ENCODE measurements around the gene SGK1.
A peak's percentile ranks its signal among the peaks of the same experiment; 100 is the strongest.
"Not testable (repeated sequence)": the region's sequence is repeated elsewhere in the genome, so short reads cannot be mapped to it uniquely, and the experiment has no call there.

The SGK1 gene

DNA sequence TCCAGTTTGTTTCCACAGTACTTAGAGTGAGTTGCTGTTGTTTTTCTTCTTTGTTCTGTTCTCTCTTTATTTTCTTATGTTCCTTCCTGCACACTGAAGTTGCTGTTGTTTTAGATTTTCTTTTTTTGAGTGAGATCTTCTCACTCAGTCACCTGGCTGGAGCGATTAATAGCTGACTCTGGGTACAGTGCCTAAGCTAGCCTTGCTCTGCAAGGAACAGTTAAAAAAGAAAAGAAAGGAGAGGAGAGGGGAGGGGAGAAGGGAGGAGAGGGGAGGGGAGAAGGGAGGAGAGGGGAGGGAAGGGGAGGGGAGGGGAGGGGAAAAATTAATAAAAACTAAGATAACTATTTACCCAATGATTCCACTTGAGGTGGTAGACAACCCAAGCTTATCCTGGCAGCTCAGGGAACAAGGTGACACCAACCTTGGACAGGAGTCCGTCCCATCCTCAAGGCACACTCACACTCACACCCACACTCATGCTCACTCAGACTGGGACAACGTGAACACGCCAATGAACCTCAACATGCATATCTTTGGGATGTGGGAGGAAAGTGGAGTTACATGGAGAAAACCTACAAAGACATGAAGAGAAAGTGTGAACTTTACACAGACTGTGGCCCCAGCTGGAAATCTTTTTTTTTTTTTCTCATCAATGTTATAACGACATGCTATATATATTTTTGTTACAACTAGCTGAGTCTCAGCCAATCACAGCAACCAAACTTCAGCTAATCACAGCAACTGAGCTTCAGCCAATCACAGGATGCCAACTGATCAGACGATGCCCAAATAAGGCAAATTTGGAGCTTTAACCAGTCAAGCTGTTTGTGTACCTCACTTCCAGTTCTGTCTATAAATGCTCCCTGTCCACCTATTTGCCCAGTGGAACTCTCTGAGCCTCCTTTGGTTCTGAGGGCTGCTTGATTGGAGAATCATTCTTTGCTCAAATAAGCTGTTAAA is 124.1 kb downstream of the SGK1 start:
- DNase-seq (ENCODE audit: low read depth in 4 of 4, low spot score in 1 of 4) = no peak

GRCh38 chr6:134192609-134193008 is 125.3 kb downstream of the SGK1 start:
- not testable (repeated sequence) for DNase-seq (ENCODE audit: low read depth in 4 of 4, low spot score in 1 of 4)

- DNase-seq (ENCODE audit: low read depth in 4 of 4, low spot score in 1 of 4) = no peak
These were observed 127.0 kb downstream of the SGK1 start for GRCh38 chr6:134190883-134191282.

GRCh38 chr6:134187751-134188150 is 130.2 kb downstream of the SGK1 start:
- no peak for DNase-seq (ENCODE audit: low read depth in 4 of 4, low spot score in 1 of 4)

GRCh38 chr6:134187154-134187553 is 130.8 kb downstream of the SGK1 start:
- DNase-seq (ENCODE audit: low read depth in 4 of 4, low spot score in 1 of 4) = no peak

- DNase-seq (ENCODE audit: low read depth in 4 of 4, low spot score in 1 of 4) = no peak
These were observed 131.6 kb downstream of the SGK1 start for GRCh38 chr6:134186355-134186754.

DNA sequence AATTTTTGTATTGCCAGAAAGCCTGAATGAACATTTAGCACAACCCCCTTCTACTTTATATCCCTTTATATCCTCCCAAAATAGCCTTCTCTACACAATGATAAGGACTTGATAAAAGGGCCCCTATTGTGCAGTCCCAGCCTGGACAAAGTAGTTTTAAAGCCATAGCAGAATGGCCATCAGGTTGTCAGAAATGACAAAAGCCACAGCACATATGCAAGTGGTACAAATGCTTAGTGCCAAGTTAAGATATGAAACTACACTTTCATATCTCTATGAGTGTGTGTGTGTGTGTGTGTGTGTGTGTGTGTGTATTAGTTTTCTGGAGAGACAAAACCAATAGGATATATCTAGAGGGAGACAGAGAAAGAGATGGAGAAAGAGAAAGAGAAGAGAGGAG is 132.6 kb downstream of the SGK1 start:
- no peak for DNase-seq (ENCODE audit: low read depth in 4 of 4, low spot score in 1 of 4)

DNA sequence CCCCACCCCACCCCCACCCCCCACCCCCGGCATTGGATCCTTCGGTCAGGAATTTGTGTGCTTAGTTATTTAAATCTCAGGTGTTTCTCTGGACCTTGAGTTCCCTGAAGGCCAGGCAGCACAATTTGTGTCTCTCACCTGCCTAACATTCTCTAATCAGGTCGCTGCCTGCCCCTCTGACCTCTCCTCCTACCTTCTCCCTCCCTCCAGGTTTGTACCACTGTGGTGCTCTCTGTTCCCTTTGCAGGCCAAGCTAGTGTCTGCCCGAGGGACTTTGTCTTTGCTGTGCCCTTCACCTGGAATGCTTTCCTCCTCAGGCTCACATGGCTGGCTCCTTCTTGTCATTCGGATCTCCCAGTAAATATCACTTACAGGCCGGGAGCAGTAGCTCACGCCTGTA is 134.1 kb downstream of the SGK1 start:
- no peak for DNase-seq (ENCODE audit: low read depth in 4 of 4, low spot score in 1 of 4)

DNA sequence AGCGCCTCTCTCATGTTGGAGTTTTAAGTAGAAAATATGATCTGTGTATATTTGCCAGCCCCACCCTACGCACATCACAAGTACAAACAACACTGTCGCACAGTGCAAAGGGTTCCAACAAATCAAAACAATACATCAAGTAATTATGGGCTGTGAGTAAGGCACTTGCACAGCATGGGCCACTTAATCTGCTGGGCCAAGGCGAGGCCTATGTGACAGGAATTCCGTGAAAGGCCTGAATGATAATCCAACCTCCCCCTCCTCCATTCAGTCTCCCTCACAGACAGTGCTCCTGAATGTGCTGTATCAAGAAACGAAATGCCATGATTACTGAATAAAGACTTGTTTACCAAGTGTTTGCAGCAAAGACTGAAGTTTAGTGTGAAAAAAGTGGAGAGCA is 135.4 kb downstream of the SGK1 start:
- DNase-seq (ENCODE audit: low read depth in 4 of 4, low spot score in 1 of 4) = no peak

GRCh38 chr6:134181726-134182125 is 136.2 kb downstream of the SGK1 start:
- DNase-seq (ENCODE audit: low read depth in 4 of 4, low spot score in 1 of 4) = not testable (repeated sequence)

DNA sequence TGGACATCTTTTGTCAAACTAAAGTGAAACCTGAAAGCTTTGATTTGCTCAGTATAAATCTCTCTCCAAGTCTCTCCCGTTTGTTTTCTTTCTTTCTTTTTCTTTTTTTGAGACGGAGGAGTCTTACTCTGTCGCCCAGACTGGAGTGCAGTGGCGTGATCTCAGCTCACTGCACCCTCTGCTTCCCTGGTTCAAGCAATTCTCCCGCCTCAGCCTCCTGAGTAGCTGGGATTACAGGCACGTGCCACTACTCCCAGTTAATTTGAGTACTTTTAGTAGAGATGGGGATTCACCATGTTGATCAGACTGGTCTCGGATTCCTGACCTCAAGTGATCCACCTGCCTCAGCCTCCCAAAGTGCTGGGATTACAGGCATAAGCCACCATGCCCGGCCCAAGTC is 136.7 kb downstream of the SGK1 start:
- DNase-seq (ENCODE audit: low read depth in 4 of 4, low spot score in 1 of 4) = not testable (repeated sequence)

- DNase-seq (ENCODE audit: low read depth in 4 of 4, low spot score in 1 of 4) = not testable (repeated sequence)
These were observed 137.4 kb downstream of the SGK1 start for GRCh38 chr6:134180540-134180939.

DNA sequence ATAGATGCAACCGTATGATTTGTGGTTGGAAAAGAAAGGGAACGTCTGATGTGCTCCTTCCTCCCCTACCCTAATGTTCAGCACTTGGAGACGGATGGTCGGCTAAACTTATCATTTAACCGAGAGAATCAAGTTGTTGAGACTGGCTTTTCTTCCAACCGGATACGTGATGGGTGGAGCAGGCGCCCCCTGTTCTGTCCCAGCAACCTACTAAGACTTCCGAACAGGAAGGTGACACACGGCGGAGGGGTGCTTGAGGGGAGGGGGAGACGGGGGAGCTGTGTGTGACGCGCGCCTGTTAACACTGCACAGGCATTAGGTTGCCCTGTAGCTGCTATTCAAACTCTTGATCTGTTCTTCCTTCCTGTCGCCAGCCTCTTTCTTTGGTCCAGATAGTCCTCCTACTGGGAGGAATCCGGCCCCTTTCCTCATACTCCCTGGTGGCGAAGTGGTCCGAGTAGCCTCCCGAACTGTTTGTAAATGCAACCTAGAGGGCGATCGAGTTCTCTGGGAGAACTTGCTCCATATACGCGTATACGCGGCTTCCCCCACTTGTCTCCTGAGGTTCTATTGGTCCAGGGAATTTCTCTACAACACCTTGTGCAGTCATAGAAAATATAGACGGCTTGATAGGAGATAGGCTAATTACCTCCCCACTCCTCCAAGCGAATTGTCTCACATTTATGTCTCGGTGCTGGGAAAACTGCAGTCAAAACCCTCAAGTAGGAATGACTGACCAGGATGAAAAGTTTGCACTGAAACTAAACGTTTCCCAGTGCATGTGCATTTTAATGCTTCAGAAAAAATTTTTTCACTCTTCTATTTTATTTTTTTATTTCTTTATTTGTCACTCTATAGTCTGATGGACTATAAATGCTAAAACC is 139.5 kb downstream of the SGK1 start:
- peak; percentile 43 to 72 (median 57) for DNase-seq (ENCODE audit: low read depth in 4 of 4, low spot score in 1 of 4)

DNA sequence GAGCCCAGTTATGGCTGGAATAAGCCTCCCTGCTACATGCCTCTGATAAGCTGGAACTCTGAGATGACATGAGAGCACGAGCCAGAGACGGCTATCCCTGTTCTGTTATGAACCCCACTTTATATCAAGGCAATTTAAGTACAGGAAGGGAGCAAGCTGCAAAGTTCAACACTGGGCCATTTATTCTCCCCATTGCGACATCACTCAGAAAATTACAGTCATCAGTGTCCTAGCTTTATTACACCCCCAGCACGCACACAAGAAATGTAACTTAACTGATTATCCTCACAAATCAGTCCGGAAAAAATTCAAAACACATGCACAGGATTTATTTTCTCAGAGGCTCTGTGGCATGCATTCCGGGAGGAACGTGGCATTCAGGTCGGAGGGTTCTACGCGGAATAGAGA is 140.2 kb downstream of the SGK1 start:
- no peak for DNase-seq (ENCODE audit: low read depth in 4 of 4, low spot score in 1 of 4)

- no peak for DNase-seq (ENCODE audit: low read depth in 4 of 4, low spot score in 1 of 4)
These were observed 140.7 kb downstream of the SGK1 start for GRCh38 chr6:134177236-134177635.

- no peak for DNase-seq (ENCODE audit: low read depth in 4 of 4, low spot score in 1 of 4)
These were observed 141.5 kb downstream of the SGK1 start for GRCh38 chr6:134176264-134176975.

DNA sequence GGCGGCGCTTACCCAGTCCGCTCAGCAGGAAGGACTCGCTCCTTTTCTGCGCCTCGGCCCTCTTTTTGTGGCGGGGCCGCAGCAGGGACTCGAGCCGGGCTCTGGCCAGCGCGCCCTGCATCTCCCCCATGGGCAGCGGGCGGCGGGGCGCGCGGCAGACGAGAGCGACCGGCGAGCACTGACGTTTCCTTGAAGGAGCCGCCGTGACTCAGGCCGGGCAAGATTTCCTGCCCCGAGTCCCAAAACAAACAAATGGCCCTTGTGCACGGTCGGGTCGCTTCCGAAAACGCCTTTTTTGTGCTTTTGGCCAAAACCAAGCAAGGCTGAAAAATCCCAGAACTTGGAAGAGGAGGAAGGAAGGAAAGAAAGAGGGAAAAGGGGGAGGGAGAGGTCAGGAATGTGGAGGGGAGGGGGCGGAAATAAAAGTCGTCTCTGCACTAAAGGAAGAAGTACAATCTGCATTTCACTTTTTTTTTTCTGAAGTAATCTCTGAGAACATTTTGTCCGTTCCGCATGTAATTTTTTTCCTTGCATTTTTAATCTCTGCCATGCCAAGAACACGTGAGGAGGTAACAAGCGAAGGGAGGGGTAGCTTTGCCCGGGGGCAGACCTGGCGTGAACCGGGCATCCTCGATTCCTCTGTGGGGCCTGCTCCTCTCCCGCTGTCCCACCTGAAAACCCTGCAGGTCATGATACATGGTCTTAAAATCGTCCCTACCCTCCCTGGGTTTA is 142.2 kb downstream of the SGK1 start:
- peak in 2 of 4 experiments; percentile 31 to 37 for DNase-seq (ENCODE audit: low read depth in 4 of 4, low spot score in 1 of 4)

GRCh38 chr6:134174672-134175531 is 143.0 kb downstream of the SGK1 start:
- peak; percentile 90 to 94 (median 92) for DNase-seq (ENCODE audit: low read depth in 4 of 4, low spot score in 1 of 4)

DNA sequence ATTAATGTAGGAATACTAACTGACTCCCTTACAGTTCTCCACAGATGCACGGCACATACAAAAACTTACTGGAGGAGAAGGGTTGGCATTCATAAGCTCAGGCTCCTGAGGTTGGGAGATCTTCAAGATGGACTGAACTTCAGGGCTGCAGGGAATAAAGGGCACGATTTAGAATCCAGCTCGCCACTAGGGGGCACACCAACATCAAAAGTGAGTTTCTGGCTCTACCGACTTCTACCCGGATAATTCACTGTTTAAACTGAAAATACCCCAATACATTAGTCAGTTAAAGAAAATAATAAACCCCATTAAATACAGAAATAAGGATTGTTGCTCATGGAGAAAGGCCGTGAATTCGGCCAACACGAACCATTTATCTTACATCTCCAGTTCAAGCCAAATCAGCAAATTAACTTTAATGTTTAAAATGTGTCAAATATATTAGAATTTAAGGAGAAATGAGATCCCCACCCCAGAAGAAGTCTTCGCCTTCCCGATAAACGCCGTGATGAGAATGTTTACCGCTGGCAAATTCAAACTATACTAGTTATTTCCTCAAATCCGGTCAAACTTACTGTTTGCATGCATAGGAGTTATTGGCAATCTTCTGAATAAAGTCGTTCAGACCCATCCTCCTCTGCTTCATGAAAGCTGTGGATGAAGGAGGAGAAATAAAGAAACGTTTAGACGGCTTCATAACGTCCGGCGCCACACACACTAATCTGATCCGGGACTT is 143.8 kb downstream of the SGK1 start:
- DNase-seq (ENCODE audit: low read depth in 4 of 4, low spot score in 1 of 4) = peak; percentile 77 to 91 (median 84)

Data from stimulated activated CD4-positive, alpha-beta T cell treated with anti-CD3 and anti-CD28 coated beads, Interleukin-1b, Interleukin-23, amount 100 ng/mL, for 24 hours (primary cell).